GM19463 (cell line): Measurements from ENCODE around the gene PPL.
"Not testable (repeated sequence)": the region's sequence is repeated elsewhere in the genome, so short reads cannot be mapped to it uniquely, and the experiment has no call there.

Experiments used
- ATAC-seq: cut with Tn5 transposase; IDR thresholded peaks from one replicate; pipeline ENCODE4 v1.9.1; 2021; ENCODE audit warnings: mild to moderate bottlenecking, moderate library complexity; ENCODE audit not compliant: unreplicated experiment

Gene PPL

DNA sequence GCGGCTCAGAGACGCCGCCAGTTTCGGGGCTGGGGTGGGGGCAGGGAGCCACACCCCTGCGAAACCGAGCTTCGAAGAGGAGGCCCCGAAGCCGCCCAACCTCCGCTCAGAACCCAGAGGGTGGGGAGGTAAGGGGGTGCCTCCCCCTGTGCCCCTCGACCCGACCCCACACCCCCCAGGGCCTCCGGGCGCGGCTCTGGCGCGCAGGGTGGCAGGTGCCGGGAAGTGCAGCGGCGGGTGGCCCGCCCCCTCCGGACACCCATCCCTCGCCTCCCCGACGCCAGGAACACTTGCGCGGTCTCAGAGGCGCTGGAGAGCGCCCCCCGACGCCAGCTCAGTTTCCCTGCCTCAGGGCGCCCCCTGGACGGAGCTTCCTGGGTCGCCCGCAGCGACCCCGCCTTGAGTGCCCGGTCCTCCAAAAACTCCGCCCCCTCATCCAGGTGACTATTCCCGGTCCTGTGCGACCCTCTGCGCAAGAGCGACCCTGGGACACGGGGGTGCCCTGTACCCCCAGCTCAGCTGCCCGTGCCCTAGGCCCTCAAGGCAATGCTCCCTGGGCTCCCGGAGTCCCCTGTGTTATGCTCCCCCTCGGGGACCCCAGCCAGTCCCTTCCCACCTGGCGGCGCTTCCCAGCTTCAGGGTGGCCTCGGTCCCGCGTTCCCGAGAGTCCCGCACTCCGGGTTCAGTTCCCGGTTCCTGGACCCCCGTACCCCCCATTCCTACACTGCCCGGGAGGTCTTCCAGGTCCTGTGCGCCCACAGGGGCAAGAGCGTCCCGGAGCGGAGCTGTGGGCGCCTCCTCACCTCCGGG, 562 bp downstream of the PPL start:
- ATAC-seq = no peak

DNA sequence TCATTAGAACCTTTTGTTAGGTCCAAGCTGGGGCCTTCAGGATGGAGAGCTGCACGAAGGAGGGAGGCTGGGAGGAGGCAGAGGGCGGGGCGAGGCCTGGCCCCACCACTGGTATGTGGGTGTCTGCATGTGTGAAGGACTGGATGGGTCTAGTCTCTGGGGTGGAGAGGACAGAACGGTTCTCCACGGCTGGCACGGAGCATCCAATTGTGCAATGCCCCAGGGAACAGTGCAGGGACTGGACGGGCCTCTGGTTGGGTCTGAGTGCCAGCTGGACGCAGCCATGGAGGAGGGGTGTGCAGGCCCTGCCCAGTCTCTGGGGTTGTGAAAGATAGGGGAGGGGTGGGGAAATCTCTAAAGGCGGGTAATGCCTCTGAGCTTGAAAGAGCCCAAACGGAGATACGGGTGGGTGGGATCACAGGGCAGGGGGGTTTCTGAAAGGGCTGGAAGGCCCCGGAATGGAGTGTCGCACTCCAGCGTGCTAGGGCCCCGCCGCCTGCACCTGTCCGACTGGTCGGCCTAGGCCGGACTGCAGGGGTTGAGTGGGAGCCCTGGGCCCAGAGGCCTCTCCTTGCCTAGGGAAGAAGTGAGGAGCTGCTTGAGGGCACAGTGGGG, 1.6 kb downstream of the PPL start:
- no peak for ATAC-seq

DNA sequence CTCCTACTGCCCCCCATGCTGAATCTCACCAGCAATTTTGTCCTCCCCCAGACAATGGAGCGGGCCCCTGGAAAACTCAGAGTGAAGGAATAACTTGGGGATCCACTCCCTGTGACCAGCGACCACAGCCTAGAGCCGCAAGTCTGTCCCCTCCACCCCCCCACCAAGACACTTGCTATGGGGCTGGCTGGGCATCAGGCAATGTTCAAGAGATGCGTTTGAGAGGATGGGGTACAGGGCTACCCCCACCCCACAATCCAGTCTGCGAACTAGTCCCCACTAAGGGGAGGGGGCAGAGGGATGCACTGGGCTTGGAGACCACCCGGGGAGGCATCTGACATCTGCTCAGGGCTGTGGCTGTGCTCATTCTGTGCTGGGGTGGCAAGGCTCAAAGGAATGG, 2.4 kb downstream of the PPL start:
- no peak for ATAC-seq

DNA sequence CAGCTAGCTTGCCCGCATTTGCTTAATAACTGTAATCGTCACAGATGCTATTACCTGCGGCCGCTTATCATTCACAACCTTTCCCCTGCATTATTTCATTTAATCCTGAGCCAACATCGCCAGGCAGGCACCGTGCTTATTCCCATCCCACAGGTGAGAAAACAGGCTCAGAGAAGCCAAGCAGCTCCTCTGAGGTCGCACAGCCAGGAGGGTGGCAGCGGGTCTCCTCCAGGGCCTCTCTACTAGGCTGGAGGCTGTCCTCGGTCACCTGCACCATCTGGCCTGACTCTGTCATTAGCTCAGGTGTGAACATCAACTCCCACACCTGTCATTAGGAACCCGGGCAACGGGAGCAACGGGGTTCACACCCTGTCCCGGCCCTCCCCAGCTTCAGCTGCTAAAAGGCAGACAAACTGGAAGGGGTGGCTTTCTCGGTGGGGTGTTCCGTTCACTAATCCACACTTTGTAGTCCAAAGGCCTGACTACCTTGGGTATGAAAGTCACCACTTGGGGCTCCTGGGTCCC, 3.0 kb downstream of the PPL start:
- no peak for ATAC-seq

DNA sequence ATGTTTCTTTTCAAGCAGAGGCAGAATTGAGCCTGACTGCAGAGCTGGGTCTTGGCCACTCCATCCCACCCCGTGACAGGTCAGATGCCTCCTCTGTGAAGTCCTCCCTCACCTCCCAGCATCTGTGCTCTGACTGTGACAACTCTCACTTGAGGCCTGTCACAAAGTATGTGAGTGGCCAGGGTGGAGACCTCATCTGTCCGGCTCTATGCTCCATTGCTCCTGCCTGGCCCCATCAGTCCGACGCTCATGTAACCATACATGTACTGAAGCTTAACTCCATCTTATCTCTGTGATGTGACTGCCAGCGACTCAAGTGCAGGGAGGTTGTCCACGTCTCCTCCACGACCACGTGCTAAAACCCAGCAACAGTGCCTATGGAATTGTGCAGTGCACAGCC, 3.5 kb downstream of the PPL start:
- ATAC-seq = no peak

DNA sequence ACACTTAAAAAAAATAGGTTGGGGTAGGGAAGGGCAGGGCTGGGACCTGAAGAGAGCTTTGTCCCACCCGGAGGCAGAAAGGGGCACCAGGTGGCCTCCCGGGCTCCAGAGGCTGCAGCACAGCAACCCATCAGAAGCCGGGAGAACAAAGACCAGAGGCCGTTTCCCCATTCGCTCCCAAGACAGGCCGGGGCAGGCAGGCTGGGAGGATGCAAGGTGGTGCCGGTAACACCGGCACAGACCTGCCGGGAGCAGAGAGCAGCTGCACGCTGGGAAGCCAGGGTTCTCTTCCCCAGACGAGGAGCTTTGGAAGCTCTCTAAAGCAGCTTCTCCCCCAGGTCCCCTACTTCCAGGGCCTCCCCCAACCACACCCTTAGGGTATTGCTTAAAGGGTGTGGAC, 5.6 kb downstream of the PPL start:
- ATAC-seq = no peak

DNA sequence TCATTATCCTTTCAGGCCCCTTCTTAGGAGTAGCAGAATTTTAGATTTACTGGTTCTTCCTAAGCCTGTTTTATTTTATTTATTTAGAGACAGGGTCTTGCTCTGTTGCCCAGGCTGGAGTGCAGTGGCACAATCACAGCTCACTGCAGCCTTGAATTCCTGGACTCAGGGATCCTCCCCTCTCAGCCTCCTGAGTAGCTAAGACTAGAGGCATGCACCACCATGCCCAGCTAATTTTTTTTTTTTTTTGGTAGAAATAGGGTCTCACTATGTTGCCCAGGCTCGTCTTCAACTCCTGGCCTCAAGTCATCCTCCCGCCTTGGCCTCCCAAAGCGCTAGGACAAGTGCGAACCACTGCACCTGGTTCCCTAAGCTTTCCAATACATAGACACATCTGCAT, 7.3 kb downstream of the PPL start:
- not testable (repeated sequence) for ATAC-seq

DNA sequence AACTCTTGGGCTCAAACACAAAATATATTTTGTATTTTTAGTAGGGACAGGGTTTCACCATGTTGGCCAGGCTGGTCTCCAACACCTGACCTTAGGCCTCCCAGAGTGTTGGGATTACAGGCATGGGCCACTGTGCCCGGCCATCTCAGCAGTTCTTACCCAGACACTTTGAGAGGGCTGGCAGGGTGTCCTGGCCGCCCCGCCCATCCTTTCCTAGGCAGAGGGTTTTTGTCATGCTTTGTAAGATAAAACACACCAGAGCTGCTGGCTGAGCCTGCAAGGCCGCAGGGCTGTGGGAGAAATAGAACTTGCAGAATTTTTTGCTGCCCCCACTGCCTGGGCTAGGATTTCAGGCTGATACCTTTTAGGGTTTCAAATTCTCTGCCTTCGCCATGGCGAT, 8.7 kb downstream of the PPL start:
- ATAC-seq = no peak

DNA sequence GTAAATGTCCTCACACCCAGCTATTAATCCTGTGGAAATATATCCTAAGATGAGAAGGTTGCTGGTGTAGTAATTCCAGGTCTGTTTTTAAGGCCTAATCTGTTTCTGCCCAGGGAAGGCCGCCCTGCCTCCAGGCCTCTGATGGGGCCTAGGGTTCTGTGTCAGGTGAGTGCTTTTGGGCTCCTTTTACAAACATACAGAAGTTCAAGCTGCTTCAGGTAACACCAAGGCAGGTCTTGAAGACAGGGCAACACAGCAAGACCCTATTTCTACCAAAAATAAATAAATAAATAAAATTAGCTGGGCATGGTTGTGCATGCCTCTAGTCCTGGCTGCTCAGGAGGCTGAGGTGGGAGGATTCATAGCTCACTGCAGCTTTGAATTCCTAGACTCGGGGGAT, 9.3 kb downstream of the PPL start:
- ATAC-seq = no peak

DNA sequence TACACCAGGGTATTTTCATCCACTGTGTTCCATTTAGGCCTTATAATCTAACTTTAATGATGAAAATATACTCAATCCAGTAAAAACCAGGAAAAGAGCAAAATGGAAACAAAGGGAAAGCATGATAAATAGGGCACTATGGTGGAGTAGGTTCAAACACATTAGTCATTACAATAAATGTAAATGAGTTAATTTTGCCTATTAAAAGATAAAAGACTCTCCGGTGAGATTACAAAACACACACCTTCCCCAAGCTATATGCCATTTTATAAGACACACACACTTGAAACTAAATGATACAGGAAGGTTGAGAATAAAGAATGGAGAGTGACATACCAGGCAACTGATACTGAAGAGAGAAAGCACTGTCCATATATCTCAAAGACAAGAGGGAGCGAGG, 10.0 kb downstream of the PPL start:
- ATAC-seq = no peak

DNA sequence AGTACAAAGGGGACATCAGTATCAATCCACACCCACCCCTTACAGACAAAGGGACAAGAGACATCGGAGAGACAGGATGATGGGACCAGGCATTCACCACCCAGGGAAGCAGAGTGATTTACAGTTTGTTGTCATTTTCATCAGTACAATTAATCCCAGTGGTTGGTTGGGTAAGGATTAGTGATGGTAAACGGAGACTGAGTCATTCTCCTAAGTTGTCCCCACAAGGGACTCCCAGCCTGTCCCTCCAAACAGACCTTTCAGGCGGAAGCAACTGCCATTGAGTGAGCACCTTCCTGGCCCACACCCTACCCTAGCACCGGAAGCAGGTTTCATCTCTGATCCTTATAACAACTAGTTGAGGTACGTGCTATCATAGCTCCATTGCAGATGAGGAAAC, 11.2 kb downstream of the PPL start:
- ATAC-seq = no peak

DNA sequence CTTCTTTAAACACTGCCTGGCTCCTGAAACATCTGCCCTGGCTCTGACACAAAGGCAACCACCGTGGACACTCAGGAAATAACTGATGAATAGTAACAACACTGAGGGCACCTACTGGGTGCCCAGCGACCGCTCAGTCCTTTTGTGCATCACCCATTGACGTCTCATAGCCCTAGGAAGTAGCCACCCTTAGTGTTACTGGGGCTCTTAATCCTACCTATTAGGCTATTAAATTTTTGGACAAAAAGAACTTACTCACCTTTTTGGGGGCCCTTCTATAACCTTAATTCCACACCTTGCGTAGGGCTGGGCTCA, 11.7 kb downstream of the PPL start:
- no peak for ATAC-seq

DNA sequence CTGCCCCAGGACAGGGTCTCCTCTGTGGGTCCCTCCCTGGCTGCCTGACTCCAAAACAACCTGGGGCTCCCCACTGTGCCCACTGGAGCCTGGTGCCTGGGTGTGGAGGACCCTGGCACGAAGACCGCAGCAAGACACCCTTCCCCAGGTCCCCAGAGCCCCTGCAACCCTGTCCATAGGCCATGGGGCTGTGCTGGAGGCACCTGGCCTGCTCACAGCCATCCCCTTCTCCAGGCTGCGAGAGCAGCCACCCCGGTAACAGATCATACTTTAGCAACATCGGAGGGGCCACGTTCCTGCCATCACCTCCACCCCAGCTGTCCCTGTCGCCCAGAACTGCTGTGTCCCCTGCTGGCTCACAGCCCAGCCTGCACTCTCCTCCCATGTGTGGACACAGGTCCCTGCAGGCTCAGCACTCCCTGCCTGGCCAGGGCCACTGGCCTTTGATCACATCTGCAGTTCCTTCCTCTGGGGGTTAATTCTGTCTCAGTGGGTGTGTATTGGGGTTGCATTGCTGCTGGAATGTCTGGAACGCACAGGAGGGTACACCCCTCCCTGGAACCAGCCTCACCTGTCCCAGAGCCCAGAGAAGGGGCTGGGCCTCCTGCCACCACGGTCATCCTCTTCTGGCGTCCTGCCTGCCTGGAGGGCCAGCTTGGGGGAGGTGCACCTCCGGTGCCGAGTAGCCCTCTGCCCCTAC, 12.2 kb downstream of the PPL start:
- no peak for ATAC-seq

DNA sequence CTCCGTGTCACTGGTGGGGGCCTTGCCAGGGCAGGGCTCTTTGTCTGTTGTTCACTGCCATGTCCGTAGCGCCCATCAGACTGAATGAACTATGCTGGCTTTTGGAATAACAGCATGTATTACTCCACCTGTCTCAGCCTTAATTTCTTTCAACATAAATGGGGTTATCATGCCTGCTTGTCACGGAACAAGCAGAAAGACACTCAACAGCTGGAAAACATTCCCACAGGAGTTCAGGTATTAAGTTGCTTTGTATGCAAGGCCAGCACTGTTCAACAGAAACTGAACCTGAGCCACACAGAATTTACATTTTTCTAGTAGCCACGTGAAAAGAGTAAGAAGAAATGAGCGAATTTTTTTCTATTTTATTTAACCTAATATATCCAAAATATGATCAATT, 13.1 kb downstream of the PPL start:
- no peak for ATAC-seq

DNA sequence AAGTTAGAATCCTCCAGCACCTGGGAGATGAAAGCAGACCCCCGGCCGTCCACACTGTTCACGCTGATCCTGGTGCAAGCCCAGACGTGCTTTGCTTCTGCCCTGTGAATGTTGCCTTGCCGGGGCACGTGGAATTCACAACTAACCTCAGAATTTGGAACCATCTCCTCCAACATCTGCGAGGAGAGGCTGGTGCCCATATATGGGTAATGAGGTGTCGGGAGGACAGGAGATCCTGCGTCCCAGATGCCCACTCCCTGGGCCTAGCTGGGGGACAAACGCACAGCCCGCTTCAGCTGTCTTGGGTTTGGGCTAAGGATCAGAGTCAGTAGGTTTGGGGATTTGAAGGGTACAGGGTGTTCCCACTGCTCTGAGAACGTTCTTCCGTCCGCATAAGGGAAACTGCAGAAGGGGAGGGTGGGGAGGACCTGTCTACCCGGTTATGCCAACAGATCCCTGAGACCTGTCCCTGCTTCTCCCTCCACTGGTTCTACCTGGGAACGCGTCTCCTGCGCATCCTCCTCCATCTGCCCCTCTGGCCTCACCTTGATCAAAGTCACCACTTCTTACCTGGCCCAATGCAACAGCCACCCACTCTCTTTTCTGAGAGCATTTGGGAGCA, 14.1 kb downstream of the PPL start:
- ATAC-seq = no peak

DNA sequence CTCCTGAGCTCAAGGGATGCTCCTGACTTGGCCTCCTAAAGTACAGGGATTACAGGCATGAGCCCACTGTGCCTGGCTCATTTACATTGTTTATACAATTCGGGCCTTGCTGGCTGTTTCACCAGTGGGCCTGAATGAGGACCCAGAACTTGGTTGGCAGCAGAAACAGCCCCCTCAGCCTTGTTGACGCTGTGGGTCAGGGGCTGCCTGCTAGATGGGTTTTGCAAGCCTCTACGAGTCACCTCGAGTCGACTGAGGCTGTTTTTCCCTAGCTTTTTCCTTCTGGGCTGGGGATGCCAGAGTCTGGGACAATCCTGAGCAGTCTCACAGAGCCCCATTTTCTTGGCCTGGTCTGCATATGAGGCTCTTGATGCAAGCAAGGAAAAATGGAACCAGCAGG, 16.1 kb downstream of the PPL start:
- no peak for ATAC-seq

DNA sequence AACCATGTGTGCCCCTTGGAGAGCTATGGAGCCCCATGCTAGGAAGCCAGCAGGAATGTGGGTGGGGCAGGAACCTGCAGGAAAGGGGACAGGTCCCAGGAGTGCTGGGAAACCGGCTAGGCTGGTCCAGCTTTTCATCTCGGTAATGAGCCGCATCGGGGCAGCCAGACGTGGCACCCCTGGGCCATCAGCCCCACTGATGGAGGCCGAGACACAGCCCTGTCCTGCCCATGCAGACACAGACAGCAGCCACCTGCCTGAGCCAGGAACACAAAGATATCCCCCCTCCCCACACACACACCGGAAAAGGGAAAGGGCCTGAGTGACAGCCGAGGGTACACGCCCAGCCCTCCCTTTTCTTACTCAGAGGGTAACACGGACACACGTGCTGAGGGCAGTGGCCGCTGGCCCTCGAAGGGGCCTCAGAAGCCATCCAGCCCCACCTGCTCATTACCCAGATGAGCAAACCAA, 18.1 kb downstream of the PPL start:
- no peak for ATAC-seq

DNA sequence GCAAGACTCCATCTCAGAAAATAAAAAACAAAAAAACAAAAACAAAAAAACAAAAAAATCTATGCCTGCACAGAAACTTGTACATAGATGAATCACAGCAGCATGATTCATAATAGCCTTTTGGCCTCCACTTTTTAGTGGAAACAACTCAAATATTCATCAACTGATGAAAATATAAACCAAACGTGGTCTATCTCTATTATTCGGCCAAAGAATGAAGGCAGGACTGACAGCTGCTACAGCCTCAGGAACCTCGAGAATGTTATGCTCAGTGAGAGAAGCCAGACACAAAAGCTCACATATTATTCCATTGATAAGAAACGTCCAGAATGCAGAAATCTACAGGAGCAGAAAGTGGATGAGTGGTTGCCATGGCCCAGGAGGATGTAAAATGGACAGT, 19.8 kb downstream of the PPL start:
- ATAC-seq = no peak

DNA sequence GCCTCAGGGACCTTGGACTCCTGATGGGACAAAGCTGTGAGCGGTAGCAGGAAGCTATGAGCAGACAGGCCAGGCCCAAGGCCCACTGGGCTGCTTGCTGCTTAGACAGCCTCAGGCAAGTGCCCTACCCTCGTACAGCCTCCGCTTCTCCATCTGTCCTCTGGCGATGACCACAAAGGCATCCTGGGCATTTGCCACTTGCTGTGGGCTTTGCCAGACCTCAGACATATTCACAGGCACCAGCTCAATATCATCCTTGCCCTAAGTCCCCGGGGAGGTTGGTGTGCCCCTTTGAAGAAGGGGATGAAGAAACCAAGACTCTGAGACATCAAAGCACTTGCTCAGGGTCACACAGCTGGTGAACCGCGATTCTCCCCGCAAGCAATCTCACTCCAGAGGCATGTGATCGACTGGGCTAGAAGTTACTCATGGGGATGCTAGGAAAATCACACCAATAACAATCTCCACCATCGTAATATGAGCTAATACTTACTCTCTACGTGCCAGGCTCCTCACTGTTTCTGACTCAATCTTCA, 21.7 kb downstream of the PPL start:
- ATAC-seq = no peak

DNA sequence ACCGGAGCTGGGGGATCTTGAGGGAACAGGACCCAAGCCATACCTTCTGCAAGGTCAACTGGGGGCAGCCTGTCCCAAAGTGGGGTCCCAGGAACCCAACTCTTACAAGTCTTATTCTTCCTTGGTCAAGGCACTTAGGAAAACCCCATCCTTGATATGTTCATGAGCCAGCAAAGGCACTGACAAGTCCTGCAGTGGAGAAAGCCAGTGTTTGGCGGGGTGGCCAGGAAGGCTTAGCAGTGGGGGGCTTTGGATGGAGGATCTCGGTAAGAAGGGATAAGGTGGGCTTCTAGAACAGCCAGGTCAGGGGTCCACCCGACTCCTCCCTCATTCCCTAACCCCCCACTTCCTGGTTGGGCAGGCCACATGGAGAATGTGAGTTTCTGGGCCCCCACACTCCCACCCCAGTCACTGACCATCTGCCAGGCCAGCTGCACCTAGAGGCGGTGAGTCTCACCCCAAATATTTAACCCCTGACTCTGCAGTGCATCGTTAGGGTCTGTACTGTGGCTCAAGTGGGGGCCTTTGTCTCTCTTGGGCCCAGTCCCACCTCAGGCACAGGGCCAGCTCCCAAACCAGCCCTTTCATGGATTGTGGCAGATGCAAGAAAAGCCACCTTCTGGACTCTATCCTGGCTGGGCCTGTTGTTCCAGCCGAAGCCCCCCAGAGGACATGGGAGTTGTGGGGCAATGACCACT, 22.3 kb downstream of the PPL start:
- ATAC-seq = no peak
